Endothelial cell of umbilical vein (primary cell): ENCODE data around the gene SPG7. TPM values are rescaled to one million over a fixed set of nuclear protein-coding genes. Genes with fewer than 3 reads are reported as not detected.
A peak's percentile ranks its signal among the peaks of the same experiment; 100 is the strongest.

Experiments
- BruUV-seq: library from RNA; stranded (reverse); fragments of 400-500 nt; replicated peaks from 2 replicates; lab custom pipeline; 2021; lab: Mats Ljungman, UMichigan
- CTCF ChIA-PET: fragments of 300-600, 350-600 bp; sonication (Branson Sonifier 250); formaldehyde crosslinking; loops from one replicate; lab custom pipeline; 2021; ENCODE audit warnings: antibody characterized with exemption, inconsistent platforms; lab: Charles Lee
- POLR2A ChIA-PET: fragments of 300-600, 350-600 bp; sonication (Branson Sonifier 250); formaldehyde crosslinking; loops from one replicate; lab custom pipeline; 2021; ENCODE audit warnings: antibody characterized with exemption, inconsistent platforms; lab: Charles Lee
- DNase-seq: peaks from one replicate; pipeline ENCODE4 v3.0.0-alpha.2; 2011; ENCODE audit warnings: low read depth, low spot score
- FAIRE-seq: peaks from 2 replicates; lab custom pipeline; 2011; peaks lifted over from hg19 to GRCh38; lab: Jason Lieb, UNC
- H2AFZ ChIP-seq: 2 replicates; pipeline ENCODE4 v1.6.0; 2012; ENCODE audit warnings: low read depth, low read length, control low read depth, inconsistent platforms
- H3K27ac ChIP-seq: 2 replicates; pipeline ENCODE4 v1.5.1; 2011; ENCODE audit warnings: low read depth, mild to moderate bottlenecking, control low read depth, low read length, moderate library complexity; ENCODE audit not compliant: insufficient read depth
- H3K27me3 ChIP-seq, 2 experiments: 2 replicates each; pipeline versions ENCODE4 v1.6.0 to v1.6.1; 2011; ENCODE audit warnings: low read length in 2 of 2, mixed read lengths in 1 of 2; ENCODE audit not compliant: control insufficient read depth in 2 of 2, insufficient read depth in 2 of 2
- H3K36me3 ChIP-seq, 2 experiments: 2 replicates in 1 of 2; 3 replicates in 1 of 2; pipeline ENCODE4 v1.5.1; 2011; ENCODE audit warnings: low read length in 2 of 2, mild to moderate bottlenecking in 1 of 2, moderate library complexity in 1 of 2; ENCODE audit not compliant: control insufficient read depth in 2 of 2, insufficient read depth in 2 of 2; ENCODE audit errors: extremely low read depth in 1 of 2
- H3K4me1 ChIP-seq: 3 replicates; pipeline ENCODE4 v1.5.1; 2011; ENCODE audit warnings: mild to moderate bottlenecking, low read length; ENCODE audit not compliant: control insufficient read depth, insufficient read depth; ENCODE audit errors: extremely low read depth
- H3K4me2 ChIP-seq: 2 replicates; pipeline ENCODE4 v1.6.1; 2011; ENCODE audit warnings: low read length, control low read depth, mixed read lengths; ENCODE audit not compliant: insufficient read depth
- H3K4me3 ChIP-seq, 3 experiments: fragments of 200-600 bp in 1 of 3; sonication (generic), shearing (Covaris generic) in 1 of 3; replicated peaks in 1 of 3; 2 replicates each; pipeline ENCODE4 v1.5.1; 2011 to 2016; ENCODE audit warnings: control low read depth in 3 of 3, low read length in 3 of 3, mild to moderate bottlenecking in 2 of 3, inconsistent platforms in 1 of 3, low read depth in 1 of 3, moderate library complexity in 1 of 3; ENCODE audit not compliant: insufficient read depth in 1 of 3
- H3K79me2 ChIP-seq: 2 replicates; pipeline ENCODE4 v1.6.0; 2012; ENCODE audit warnings: low read length, inconsistent platforms; ENCODE audit not compliant: control insufficient read depth, insufficient read depth
- H3K9ac ChIP-seq: replicated peaks from 2 replicates; pipeline ENCODE3; 2011; ENCODE audit warnings: low read length, control low read depth; ENCODE audit not compliant: insufficient read depth; ENCODE audit errors: extremely low read depth
- H3K9me1 ChIP-seq: replicated peaks from 3 replicates; pipeline ENCODE4 v1.6.0; 2011; ENCODE audit warnings: mild to moderate bottlenecking, low read length; ENCODE audit not compliant: control insufficient read depth, insufficient read depth; ENCODE audit errors: extremely low read depth
- H3K9me3 ChIP-seq: replicated peaks from 2 replicates; pipeline ENCODE4 v1.5.1; 2012; ENCODE audit warnings: low read length, inconsistent platforms; ENCODE audit not compliant: control insufficient read depth, insufficient read depth
- H4K20me1 ChIP-seq: replicated peaks from 2 replicates; pipeline ENCODE3; 2011; ENCODE audit warnings: mild to moderate bottlenecking, low read length; ENCODE audit not compliant: control insufficient read depth, insufficient read depth; ENCODE audit errors: extremely low read depth
- EZH2 ChIP-seq: IDR thresholded peaks from 2 replicates; pipeline ENCODE4 v1.6.1; 2012; ENCODE audit warnings: borderline replicate concordance, low read depth, mild to moderate bottlenecking, moderate library complexity, low read length, inconsistent platforms; ENCODE audit not compliant: severe bottlenecking
- FOS ChIP-seq: IDR thresholded peaks from 2 replicates; pipeline ENCODE4 v1.6.1; 2011; ENCODE audit warnings: mild to moderate bottlenecking, low read length, moderate library complexity, borderline replicate concordance; ENCODE audit not compliant: insufficient read depth
- GATA2 ChIP-seq: IDR thresholded peaks from 2 replicates; pipeline ENCODE4 v1.7.0; 2011; ENCODE audit warnings: low read depth, mild to moderate bottlenecking, moderate library complexity, mixed read lengths, low read length; ENCODE audit not compliant: insufficient read length, insufficient read depth
- MAX ChIP-seq: IDR thresholded peaks from 2 replicates; pipeline ENCODE4 v1.6.1; 2011; ENCODE audit not compliant: insufficient read depth, insufficient read length
- POLR2A ChIP-seq: IDR thresholded peaks from 2 replicates; pipeline ENCODE4 v1.6.1; 2012; ENCODE audit warnings: low read depth, mild to moderate bottlenecking, control low read depth, low read length
- dilution Hi-C: fragments of 300-500 bp; cut with MboI; formaldehyde crosslinking; loops from one replicate; pipeline ENCODE4 v1.15.0; 2019; ENCODE audit warnings: low sequenced_read_pairs; ENCODE audit not compliant: extremely low pct_ligation_motif_present
- intact Hi-C: fragments of 100-400 bp; cut with micrococcal nuclease; formaldehyde crosslinking; loops from one replicate; pipeline ENCODE4 v1.10.0; 2022
- polyA plus RNA-seq, 4 experiments: library from polyadenylated mRNA; depleted of rRNA in 3 of 4; stranded (reverse) in 3 of 4; unstranded in 1 of 4; fragments of >200 nt; gene quantifications; 2 replicates each; pipeline versions ENCODE4 v1.2.1 to v1.2.3, GENCODE V29; 2011 to 2012; ENCODE audit warnings: missing spikeins in 1 of 4
- total RNA-seq: library from RNA; stranded (reverse); gene quantifications from 2 replicates; pipeline ENCODE4 v1.2.3, GENCODE V29; 2021

SPG7 gene
- total and polyA plus RNA-seq, 2 donors (not counting 3 experiments of a cell fraction or from before 2014, with no cell fraction given): 90.2 to 146 TPM

- ChIA-PET CTCF (interaction anchor here (0.7 to 0.8 kb wide), 2 partner anchors 10 to 251 kb away, joined by 3 read pairs; no protein-coding TSS in a partner anchor), POLR2A (no interaction called here)
- intact Hi-C loops (no loop called here), dilution Hi-C loops (no loop called here)
- DNase-seq (peak; percentile 40), FAIRE-seq (peak; percentile 50)
- Histone ChIP-seq H3K27ac (peak overlapping the region; percentile 38), H3K4me1 (peaks cover 17% of the 10 kb centered on the region), H3K4me2 (no peak overlapping the region), H3K4me3 (no peak overlapping the region), H3K9me1 (no peaks in the 10 kb centered on the region), H3K9ac (no peak overlapping the region), H2AFZ (no peak overlapping the region), H3K79me2 (peaks cover 7% of the 10 kb centered on the region), H4K20me1 (no peaks in the 10 kb centered on the region), H3K9me3 (no peaks in the 10 kb centered on the region), H3K27me3 (no peaks in the 10 kb centered on the region), H3K36me3 (peaks cover 5 to 35% of the 10 kb centered on the region in 2 experiments)
- TF ChIP-seq GATA2 (no peak), POLR2A (peak; percentile 35)
- no TSS peak for BruUV-seq
Measured at GRCh38 chr16:89531821-89532526, 23.8 kb downstream of the SPG7 start.

- peaks cover 17% of the 10 kb centered on the region for H3K4me1 ChIP-seq
- no peak overlapping the region for H3K27ac ChIP-seq
- no peak overlapping the region for H3K9ac ChIP-seq
- H3K79me2 ChIP-seq: peaks cover 7% of the 10 kb centered on the region
- no peaks in the 10 kb centered on the region for H3K9me3 ChIP-seq
- intact Hi-C loops: loop anchor here (2.0 kb wide), 1 partner anchor 22 kb away; no protein-coding TSS in a partner anchor
- FAIRE-seq: peak; percentile 73
- no peak overlapping the region for H3K4me2 ChIP-seq
- no peaks in the 10 kb centered on the region for H3K27me3 ChIP-seq
- no peak overlapping the region for H2AFZ ChIP-seq
- H3K36me3 ChIP-seq: peaks cover 0 to 43% of the 10 kb centered on the region in 2 experiments
- no peaks in the 10 kb centered on the region for H3K9me1 ChIP-seq
- TF ChIP-seq EZH2 (no peak), FOS (no peak), MAX (peak; percentile 60)
- no peak overlapping the region for H3K4me3 ChIP-seq
- POLR2A ChIA-PET: interaction anchor here (0.7 kb wide), 1 partner anchor 22 kb away, joined by 3 read pairs; no protein-coding TSS in a partner anchor
- CTCF ChIA-PET: interaction anchor here (1.5 kb wide), 2 partner anchors 16 to 23 kb away, joined by 3 to 5 read pairs; no protein-coding TSS in a partner anchor
- dilution Hi-C loops: no loop called here
- H4K20me1 ChIP-seq: no peaks in the 10 kb centered on the region
- BruUV-seq: no TSS peak
- peak; percentile 63 for DNase-seq
Measured at GRCh38 chr16:89534252-89534756, 26.1 kb downstream of the SPG7 start.
